ENCODE measurements around the gene NDUFB1.

- no peak for TF ChIP-seq CTCF (IDR thresholded peaks at IDR 0.05; ENCODE audit: low read length)
- no peak for TF ChIP-seq EZH2phosphoT487 (IDR thresholded peaks at IDR 0.05; ENCODE audit: low read length)
Measured at GRCh38 chr14:92108345-92109254, 12.9 kb downstream of the NDUFB1 start.
